MM.1S (cell line): Measurements from ENCODE around the gene LIMCH1.

ENCODE experiments used
- EZH2 ChIP-seq: fragments of 300-600 bp; sonication (generic); optimal IDR thresholded peaks from 2 replicates; pipeline ENCODE3; 2017; ENCODE audit warnings: low read depth, mild to moderate bottlenecking, antibody characterized with exemption, low read length, mixed read lengths
- EZH2phosphoT487 ChIP-seq: fragments of 300-600 bp; sonication (generic); IDR thresholded peaks from 2 replicates; pipeline ENCODE4 v1.6.1; 2018; ENCODE audit warnings: antibody characterized with exemption, low read length
- TF ChIP-seq, protein P1 (sequence below): fragments of 300-600 bp; sonication (generic); IDR thresholded peaks from 2 replicates; pipeline ENCODE4 v1.5.1; 2016; ENCODE audit warnings: antibody characterized with exemption, low read length, mixed read lengths

DNA sequence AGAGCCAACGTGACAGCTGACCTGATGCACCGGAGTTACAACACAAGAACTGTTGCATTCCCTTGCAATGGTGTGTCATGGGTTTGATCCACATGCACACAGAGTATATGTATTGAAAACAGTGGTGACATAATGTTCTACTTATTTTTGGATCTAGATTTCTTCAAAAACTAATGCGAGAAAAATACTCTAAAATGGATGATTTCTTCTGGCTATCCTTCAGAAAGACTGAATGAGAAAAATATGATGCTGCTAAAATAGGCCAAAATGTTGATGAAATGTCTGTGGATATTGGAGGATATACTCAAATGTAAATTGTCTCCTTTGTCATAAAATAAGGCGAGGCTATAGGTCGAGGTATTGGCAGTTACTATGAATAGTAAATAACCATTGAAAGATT lies 30.4 kb downstream of the LIMCH1 start:
- TF ChIP-seq, protein P1, sequence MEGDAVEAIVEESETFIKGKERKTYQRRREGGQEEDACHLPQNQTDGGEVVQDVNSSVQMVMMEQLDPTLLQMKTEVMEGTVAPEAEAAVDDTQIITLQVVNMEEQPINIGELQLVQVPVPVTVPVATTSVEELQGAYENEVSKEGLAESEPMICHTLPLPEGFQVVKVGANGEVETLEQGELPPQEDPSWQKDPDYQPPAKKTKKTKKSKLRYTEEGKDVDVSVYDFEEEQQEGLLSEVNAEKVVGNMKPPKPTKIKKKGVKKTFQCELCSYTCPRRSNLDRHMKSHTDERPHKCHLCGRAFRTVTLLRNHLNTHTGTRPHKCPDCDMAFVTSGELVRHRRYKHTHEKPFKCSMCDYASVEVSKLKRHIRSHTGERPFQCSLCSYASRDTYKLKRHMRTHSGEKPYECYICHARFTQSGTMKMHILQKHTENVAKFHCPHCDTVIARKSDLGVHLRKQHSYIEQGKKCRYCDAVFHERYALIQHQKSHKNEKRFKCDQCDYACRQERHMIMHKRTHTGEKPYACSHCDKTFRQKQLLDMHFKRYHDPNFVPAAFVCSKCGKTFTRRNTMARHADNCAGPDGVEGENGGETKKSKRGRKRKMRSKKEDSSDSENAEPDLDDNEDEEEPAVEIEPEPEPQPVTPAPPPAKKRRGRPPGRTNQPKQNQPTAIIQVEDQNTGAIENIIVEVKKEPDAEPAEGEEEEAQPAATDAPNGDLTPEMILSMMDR = no peak
- TF ChIP-seq EZH2phosphoT487 = no peak
- TF ChIP-seq EZH2 = no peak
